Mesendoderm (in vitro differentiated cells): ENCODE data around the gene GMPPA.

Source experiments
- DNase-seq: peaks from one replicate; pipeline ENCODE4 v3.0.0; 2013
- H2AK5ac ChIP-seq: 2 replicates; pipeline ENCODE4 v1.6.1; 2013; ENCODE audit warnings: low read length, inconsistent platforms
- H2BK120ac ChIP-seq: 2 replicates; pipeline ENCODE4 v1.6.1; 2013; ENCODE audit warnings: low read depth, mild to moderate bottlenecking, low read length, moderate library complexity, mixed read lengths
- H2BK15ac ChIP-seq: replicated peaks from 2 replicates; pipeline ENCODE4 v1.6.1; 2013; ENCODE audit warnings: low read depth, mild to moderate bottlenecking, moderate library complexity
- H2BK5ac ChIP-seq: 2 replicates; pipeline ENCODE4 v1.6.1; 2013; ENCODE audit warnings: low read length, inconsistent platforms
- H3K18ac ChIP-seq: 2 replicates; pipeline ENCODE4 v1.6.1; 2013; ENCODE audit warnings: mild to moderate bottlenecking, low read length, mixed read lengths
- H3K23ac ChIP-seq: one replicate; pipeline ENCODE4 v1.6.1; 2013; ENCODE audit warnings: low read length
- H3K27ac ChIP-seq: 2 replicates; pipeline ENCODE4 v1.5.1; 2013; ENCODE audit warnings: low read depth, mild to moderate bottlenecking, inconsistent platforms, low read length, moderate library complexity
- H3K27me3 ChIP-seq: 2 replicates; pipeline ENCODE4 v1.6.1; 2013; ENCODE audit warnings: low read length, control low read depth, mild to moderate bottlenecking, inconsistent platforms; ENCODE audit not compliant: insufficient read depth, poor library complexity
- H3K36me3 ChIP-seq: 2 replicates; pipeline ENCODE4 v1.6.1; 2013; ENCODE audit warnings: low read length, inconsistent platforms; ENCODE audit not compliant: control insufficient read depth, insufficient read depth
- H3K4ac ChIP-seq: one replicate; pipeline ENCODE4 v1.6.1; 2013; ENCODE audit warnings: low read depth, mild to moderate bottlenecking, low read length, moderate library complexity
- H3K4me1 ChIP-seq: 2 replicates; pipeline ENCODE4 v1.6.1; 2013; ENCODE audit warnings: low read depth, low read length, inconsistent platforms; ENCODE audit not compliant: control insufficient read depth
- H3K4me2 ChIP-seq: 2 replicates; pipeline ENCODE4 v1.6.1; 2013; ENCODE audit warnings: low read length
- H3K4me3 ChIP-seq: 2 replicates; pipeline ENCODE4 v1.5.1; 2013; ENCODE audit warnings: mild to moderate bottlenecking, low read length
- H3K56ac ChIP-seq: one replicate; pipeline ENCODE4 v1.6.1; 2013; ENCODE audit warnings: low read length
- H3K79me1 ChIP-seq: 2 replicates; pipeline ENCODE4 v1.6.1; 2013; ENCODE audit warnings: low read length, inconsistent platforms
- H3K79me2 ChIP-seq: 2 replicates; pipeline ENCODE4 v1.6.1; 2013; ENCODE audit warnings: mild to moderate bottlenecking, low read length; ENCODE audit not compliant: control insufficient read depth, insufficient read depth
- H3K9ac ChIP-seq: 2 replicates; pipeline ENCODE4 v1.6.1; 2013; ENCODE audit warnings: low read length, inconsistent platforms
- H4K5ac ChIP-seq: one replicate; pipeline ENCODE4 v1.6.1; 2013; ENCODE audit warnings: low read length
- H4K8ac ChIP-seq: one replicate; pipeline ENCODE4 v1.6.1; 2013; ENCODE audit warnings: low read depth, mild to moderate bottlenecking, control low read depth, low read length, moderate library complexity
- WGBS: extraction: QIAGEN DNeasy Blood & Tissue Kit; methylation state at CpG from one replicate; pipeline ENCODE4 v1.1.7; 2013; ENCODE audit warnings: low lambda C conversion rate, missing lambda C conversion rate; ENCODE audit not compliant: insufficient coverage; ENCODE audit errors: extremely low coverage; 5-methylcytosine and 5-hydroxymethylcytosine counted together

The GMPPA gene

GRCh38 chr2:219510512-219511135 lies 11.9 kb downstream of the GMPPA start:
- H3K36me3 ChIP-seq, result no peaks in the 10 kb centered on the region
- WGBS, result no CpG with 5 or more reads among the region's 22 CpGs
- peaks cover 23% of the 10 kb centered on the region for H3K27me3 ChIP-seq
- no peak overlapping the region for H3K4me3 ChIP-seq
- no peak overlapping the region for H4K5ac ChIP-seq
- H3K4ac ChIP-seq, result no peak overlapping the region
- no peak overlapping the region for H2AK5ac ChIP-seq
- no peak overlapping the region for H4K8ac ChIP-seq
- H3K56ac ChIP-seq, result peak overlapping the region; percentile 11
- H3K23ac ChIP-seq, result no peak overlapping the region
- H3K4me2 ChIP-seq, result no peak overlapping the region
- no peaks in the 10 kb centered on the region for H3K79me2 ChIP-seq
- H3K4me1 ChIP-seq, result peaks cover 7% of the 10 kb centered on the region
- H3K79me1 ChIP-seq, result no peaks in the 10 kb centered on the region
- no peak overlapping the region for H2BK15ac ChIP-seq
- no peak overlapping the region for H3K9ac ChIP-seq
- H3K27ac ChIP-seq, result no peak overlapping the region
- no peak for DNase-seq
- no peak overlapping the region for H2BK120ac ChIP-seq
- H2BK5ac ChIP-seq, result no peak overlapping the region
- no peak overlapping the region for H3K18ac ChIP-seq

GRCh38 chr2:219511547-219512325 lies 13.0 kb downstream of the GMPPA start:
- H3K27ac ChIP-seq, result no peak overlapping the region
- H3K36me3 ChIP-seq, result no peaks in the 10 kb centered on the region
- no peak overlapping the region for H2BK120ac ChIP-seq
- H4K5ac ChIP-seq, result no peak overlapping the region
- H2AK5ac ChIP-seq, result no peak overlapping the region
- H3K18ac ChIP-seq, result no peak overlapping the region
- peaks cover 7% of the 10 kb centered on the region for H3K4me1 ChIP-seq
- H3K4me3 ChIP-seq, result no peak overlapping the region
- no peak overlapping the region for H2BK15ac ChIP-seq
- no peak overlapping the region for H3K4ac ChIP-seq
- no peaks in the 10 kb centered on the region for H3K79me2 ChIP-seq
- H3K4me2 ChIP-seq, result no peak overlapping the region
- no CpG with 5 or more reads among the region's 15 CpGs for WGBS
- no peak overlapping the region for H4K8ac ChIP-seq
- H3K27me3 ChIP-seq, result peaks cover 23% of the 10 kb centered on the region
- DNase-seq, result no peak
- no peaks in the 10 kb centered on the region for H3K79me1 ChIP-seq
- H3K9ac ChIP-seq, result no peak overlapping the region
- no peak overlapping the region for H2BK5ac ChIP-seq
- no peak overlapping the region for H3K23ac ChIP-seq
- H3K56ac ChIP-seq, result no peak overlapping the region

GRCh38 chr2:219512524-219513216 lies 14.0 kb downstream of the GMPPA start:
- Histone ChIP-seq H3K4me3 (no peak overlapping the region), H3K4me1 (peaks cover 4% of the 10 kb centered on the region)

GRCh38 chr2:219513787-219514186 lies 15.1 kb downstream of the GMPPA start:
- H3K27ac ChIP-seq, result no peak overlapping the region
- H2AK5ac ChIP-seq, result no peak overlapping the region
- H3K9ac ChIP-seq, result no peak overlapping the region
- H3K56ac ChIP-seq, result no peak overlapping the region
- no peak overlapping the region for H3K4me2 ChIP-seq
- no peak overlapping the region for H2BK120ac ChIP-seq
- no peak overlapping the region for H4K5ac ChIP-seq
- no peak overlapping the region for H4K8ac ChIP-seq
- H3K23ac ChIP-seq, result no peak overlapping the region
- no CpG with 5 or more reads among the region's 4 CpGs for WGBS
- no peaks in the 10 kb centered on the region for H3K36me3 ChIP-seq
- no peak overlapping the region for H3K4ac ChIP-seq
- H2BK5ac ChIP-seq, result no peak overlapping the region
- H2BK15ac ChIP-seq, result no peak overlapping the region
- no peak for DNase-seq
- peaks cover 4% of the 10 kb centered on the region for H3K4me1 ChIP-seq
- H3K79me1 ChIP-seq, result no peaks in the 10 kb centered on the region
- H3K4me3 ChIP-seq, result no peak overlapping the region
- no peak overlapping the region for H3K18ac ChIP-seq
- peaks cover 23% of the 10 kb centered on the region for H3K27me3 ChIP-seq
- no peaks in the 10 kb centered on the region for H3K79me2 ChIP-seq

More at GRCh38 chr2:219512524-219513216, 14.0 kb downstream of the GMPPA start:
- no peaks in the 10 kb centered on the region for H3K79me2 ChIP-seq
- no peak overlapping the region for H2BK5ac ChIP-seq
- H3K79me1 ChIP-seq, result no peaks in the 10 kb centered on the region
- H4K8ac ChIP-seq, result no peak overlapping the region
- peaks cover 23% of the 10 kb centered on the region for H3K27me3 ChIP-seq
- no peak overlapping the region for H2BK15ac ChIP-seq
- no peak overlapping the region for H3K27ac ChIP-seq
- H3K36me3 ChIP-seq, result no peaks in the 10 kb centered on the region
- no peak overlapping the region for H2AK5ac ChIP-seq
- WGBS, result no CpG with 5 or more reads among the region's 16 CpGs
- no peak for DNase-seq
- H3K4ac ChIP-seq, result no peak overlapping the region
- H2BK120ac ChIP-seq, result no peak overlapping the region
- no peak overlapping the region for H3K9ac ChIP-seq
- H3K18ac ChIP-seq, result no peak overlapping the region
- H4K5ac ChIP-seq, result no peak overlapping the region
- no peak overlapping the region for H3K4me2 ChIP-seq
- H3K23ac ChIP-seq, result no peak overlapping the region
- no peak overlapping the region for H3K56ac ChIP-seq

GRCh38 chr2:219514196-219514761 lies 15.6 kb downstream of the GMPPA start, which contains the start of gene ASIC4:
Gene ASIC4, plus strand, starts transcription at chr2:219514482. Its CDS starts 243 bp downstream, at chr2:219514725.
- Histone ChIP-seq H3K36me3 (no peaks in the 10 kb centered on the region), H4K5ac (no peak within 1 kb of the TSS), H2BK15ac (no peak within 1 kb of the TSS), H3K4ac (no peak within 1 kb of the TSS), H3K9ac (peak within 1 kb of the TSS; percentile 19), H3K79me1 (no peaks in the 10 kb centered on the region), H3K27me3 (peaks cover 23% of the 10 kb centered on the region), H2AK5ac (no peak within 1 kb of the TSS), H3K27ac (no peak within 1 kb of the TSS), H3K79me2 (no peaks in the 10 kb centered on the region), H2BK5ac (no peak within 1 kb of the TSS), H2BK120ac (no peak within 1 kb of the TSS), H3K4me3 (no peak within 1 kb of the TSS), H3K18ac (no peak within 1 kb of the TSS), H3K56ac (peak within 1 kb of the TSS; percentile 42), H3K23ac (no peak within 1 kb of the TSS), H4K8ac (no peak within 1 kb of the TSS), H3K4me2 (peak within 1 kb of the TSS; percentile 29), H3K4me1 (peaks cover 4% of the 10 kb centered on the region)
- WGBS, result no CpG with 5 or more reads among the region's 31 CpGs
- no peak for DNase-seq
